ENCODE data around the gene WDR33. TPM values are rescaled to one million over a fixed set of nuclear protein-coding genes. Genes with fewer than 3 reads are reported as not detected.

Gene WDR33
- total and polyA plus RNA-seq, 2 of the 13 experiments (the other 11 are each of a cell fraction or from before 2014, with no cell fraction given): 54.9 to 78.2 TPM

DNA sequence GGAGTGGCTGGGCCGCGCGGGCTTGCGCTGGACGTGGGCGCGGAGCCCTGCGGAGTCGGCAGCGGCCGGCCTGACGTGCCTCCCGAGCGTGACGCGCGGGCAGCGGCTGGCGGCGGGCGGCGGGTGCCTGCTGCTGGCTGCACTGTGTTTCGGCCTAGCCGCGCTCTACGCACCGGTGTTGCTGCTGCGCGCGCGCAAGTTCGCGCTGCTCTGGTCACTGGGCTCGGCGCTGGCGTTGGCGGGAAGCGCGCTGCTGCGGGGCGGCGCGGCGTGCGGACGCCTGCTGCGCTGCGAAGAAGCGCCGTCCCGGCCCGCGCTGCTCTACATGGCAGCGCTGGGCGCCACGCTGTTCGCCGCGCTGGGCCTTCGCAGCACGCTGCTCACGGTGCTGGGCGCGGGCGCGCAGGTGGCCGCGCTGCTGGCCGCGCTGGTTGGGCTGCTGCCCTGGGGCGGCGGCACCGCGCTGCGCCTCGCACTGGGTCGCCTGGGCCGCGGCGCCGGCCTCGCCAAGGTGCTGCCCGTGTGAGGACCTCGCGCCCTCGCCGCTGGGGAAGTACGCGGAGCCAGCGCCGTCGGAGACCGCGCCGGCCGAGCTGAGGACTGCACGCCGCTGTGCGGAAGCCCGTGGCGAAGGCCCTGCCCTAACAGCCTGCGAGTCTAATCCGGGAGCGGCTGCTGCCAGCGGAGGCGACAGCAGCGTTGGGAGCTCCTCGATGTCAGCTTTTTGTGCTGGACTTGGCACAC, 109.1 kb downstream of the WDR33 start (continued):
- peak; percentile 50 for TF ChIP-seq ONECUT2 (CRISPR knock-in tag; IDR thresholded peaks at IDR 0.05)
- peak; percentile 55 for TF ChIP-seq ZSCAN31 (CRISPR knock-in tag; IDR thresholded peaks at IDR 0.05; ENCODE audit: low read depth)
- no peak for TF ChIP-seq SYNCRIP (IDR thresholded peaks at IDR 0.05; ENCODE audit: insufficient read depth, low read depth, low read length)
- TF ChIP-seq IRX3 (CRISPR knock-in tag; IDR thresholded peaks at IDR 0.05; ENCODE audit: borderline replicate concordance, low read depth): peak; percentile 18; the same call in 1 of the 2 replicates
- no peak for TF ChIP-seq ZNF512 (CRISPR knock-in tag; IDR thresholded peaks at IDR 0.05)
- peak; percentile 87 for TF ChIP-seq PREB (CRISPR knock-in tag; IDR thresholded peaks at IDR 0.05)
- TF ChIP-seq IKZF4 (CRISPR knock-in tag; IDR thresholded peaks at IDR 0.05; ENCODE audit: borderline replicate concordance, low read depth, not compliant biosample characterization): peak; percentile 94
- peak; percentile 63 for TF ChIP-seq ZNF34 (CRISPR knock-in tag; IDR thresholded peaks at IDR 0.05; ENCODE audit: borderline replicate concordance)
- peak; percentile 81 for TF ChIP-seq ZNF766 (CRISPR knock-in tag; IDR thresholded peaks at IDR 0.05; ENCODE audit: borderline replicate concordance)
- TF ChIP-seq ZNF572 (CRISPR knock-in tag; IDR thresholded peaks at IDR 0.05): no peak
- TF ChIP-seq ZNF138 (CRISPR knock-in tag; IDR thresholded peaks at IDR 0.05; ENCODE audit: low read depth): peak; percentile 92; the same call in 1 of the 2 replicates
- TF ChIP-seq ZNF652 (CRISPR knock-in tag; IDR thresholded peaks at IDR 0.05; ENCODE audit: borderline replicate concordance, low read depth): no peak
- peak; percentile 86 for TF ChIP-seq ZBTB10 (CRISPR knock-in tag; IDR thresholded peaks at IDR 0.05; ENCODE audit: borderline replicate concordance)
- TF ChIP-seq MTA1 (CRISPR knock-in tag; IDR thresholded peaks at IDR 0.05; ENCODE audit: borderline replicate concordance): peak; percentile 55; the same call in 1 of the 2 replicates
- no peak for TF ChIP-seq KDM3A (CRISPR knock-in tag; IDR thresholded peaks at IDR 0.05; ENCODE audit: low read depth)
- TF ChIP-seq ZNF124 (CRISPR knock-in tag; IDR thresholded peaks at IDR 0.05): no peak
- TF ChIP-seq, protein P1, sequence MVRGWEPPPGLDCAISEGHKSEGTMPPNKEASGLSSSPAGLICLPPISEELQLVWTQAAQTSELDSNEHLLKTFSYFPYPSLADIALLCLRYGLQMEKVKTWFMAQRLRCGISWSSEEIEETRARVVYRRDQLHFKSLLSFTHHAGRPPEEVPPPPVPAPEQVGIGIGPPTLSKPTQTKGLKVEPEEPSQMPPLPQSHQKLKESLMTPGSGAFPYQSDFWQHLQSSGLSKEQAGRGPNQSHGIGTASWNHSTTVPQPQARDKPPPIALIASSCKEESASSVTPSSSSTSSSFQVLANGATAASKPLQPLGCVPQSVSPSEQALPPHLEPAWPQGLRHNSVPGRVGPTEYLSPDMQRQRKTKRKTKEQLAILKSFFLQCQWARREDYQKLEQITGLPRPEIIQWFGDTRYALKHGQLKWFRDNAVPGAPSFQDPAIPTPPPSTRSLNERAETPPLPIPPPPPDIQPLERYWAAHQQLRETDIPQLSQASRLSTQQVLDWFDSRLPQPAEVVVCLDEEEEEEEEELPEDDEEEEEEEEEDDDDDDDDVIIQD (CRISPR knock-in tag; IDR thresholded peaks at IDR 0.05; ENCODE audit: low read depth): no peak
- no peak for TF ChIP-seq ZEB1 (IDR thresholded peaks at IDR 0.05; ENCODE audit: insufficient replicate concordance, low read depth)
- TF ChIP-seq ZIK1 (CRISPR knock-in tag; IDR thresholded peaks at IDR 0.05; ENCODE audit: borderline replicate concordance, low read depth): peak; percentile 62; the same call in 1 of the 2 replicates
- no peak for TF ChIP-seq ZSCAN22 (CRISPR knock-in tag; IDR thresholded peaks at IDR 0.05)
- 0 out of 2 replicates have a peak, but pooled peaks have one; percentile 64 for TF ChIP-seq ZNF33B (CRISPR knock-in tag; IDR thresholded peaks at IDR 0.05)
